K562 (cell line): ENCODE data around the gene GPR32. TPM values are rescaled to one million over a fixed set of nuclear protein-coding genes. Genes with fewer than 3 reads are reported as not detected.

Source experiments
- ATAC-seq: fragments of 200-7000 bp; cut with Tn5 transposase; 3 replicates; pipeline ENCODE4 v1.9.1; 2020; ENCODE audit warnings: moderate library complexity
- BruUV-seq: library from RNA; stranded (reverse); fragments of 400-500 nt; replicated peaks from 2 replicates; lab custom pipeline; 2021; lab: Mats Ljungman, UMichigan
- CTCF ChIA-PET: fragments of 300-600 bp; formaldehyde crosslinking; extraction: SDS; loops from one replicate; lab custom pipeline; 2021; ENCODE audit warnings: low intra/inter-chr PET ratio; lab: Yijun Ruan, JAX
- POLR2A ChIA-PET: fragments of 300-600, 350-650 bp; sonication (Branson Sonifier 250); formaldehyde crosslinking; extraction: SDS; loops from one replicate; lab custom pipeline; 2021; ENCODE audit warnings: antibody characterized with exemption, inconsistent platforms; lab: Yijun Ruan, JAX
- DNase-seq, 4 experiments: peaks; one replicate each; pipeline versions ENCODE4 v3.0.0 to v3.0.0-alpha.2; 2011 to 2018; ENCODE audit warnings: low spot score in 3 of 4, mixed read lengths in 3 of 4; ENCODE audit errors: extremely low read depth in 1 of 4
- FAIRE-seq: peaks from 2 replicates; lab custom pipeline; 2011; peaks lifted over from hg19 to GRCh38; lab: Jason Lieb, UNC
- H2AFZ ChIP-seq: 2 replicates; pipeline ENCODE4 v1.6.0; 2011; ENCODE audit warnings: low read depth, low read length, control low read depth, inconsistent platforms
- H3K27ac ChIP-seq: fragments of 200-600 bp; 3 replicates; pipeline ENCODE4 v1.8.0; 2011; ENCODE audit warnings: low read depth, mild to moderate bottlenecking, control low read depth, inconsistent platforms, low read length, moderate library complexity, mixed read lengths; ENCODE audit errors: extremely low read depth
- H3K27me3 ChIP-seq, 2 experiments: fragments of 300-600 bp in 1 of 2; 2 replicates in 1 of 2; 3 replicates in 1 of 2; pipeline versions ENCODE4 v1.6.0 to v1.8.0; 2011; ENCODE audit warnings: inconsistent platforms in 2 of 2, low read length in 2 of 2, mild to moderate bottlenecking in 1 of 2, mixed read lengths in 1 of 2, moderate library complexity in 1 of 2; ENCODE audit not compliant: control insufficient read depth in 2 of 2, insufficient read depth in 2 of 2
- H3K36me3 ChIP-seq: fragments of 300-600 bp; 3 replicates; pipeline ENCODE4 v1.8.0; 2011; ENCODE audit warnings: mild to moderate bottlenecking, low read length, inconsistent platforms; ENCODE audit not compliant: control insufficient read depth, insufficient read depth
- H3K4me1 ChIP-seq, 2 experiments: fragments of 200-600 bp in 1 of 2; replicated peaks in 1 of 2; 2 replicates in 1 of 2; 3 replicates in 1 of 2; pipeline versions ENCODE4 v1.5.1 to v1.8.0; 2011; ENCODE audit warnings: inconsistent platforms in 2 of 2, low read length in 2 of 2, mild to moderate bottlenecking in 1 of 2, mixed read lengths in 1 of 2, moderate library complexity in 1 of 2; ENCODE audit not compliant: control insufficient read depth in 2 of 2, insufficient read depth in 2 of 2
- H3K4me2 ChIP-seq: 2 replicates; pipeline ENCODE4 v1.6.1; 2011; ENCODE audit warnings: low read length, control low read depth, inconsistent platforms, mixed read lengths; ENCODE audit not compliant: insufficient read depth
- H3K4me3 ChIP-seq: fragments of 200-600 bp; sonication (generic), shearing (Covaris generic); 2 replicates; pipeline ENCODE4 v1.5.1; 2016; ENCODE audit warnings: control low read depth, inconsistent platforms
- H3K79me2 ChIP-seq: fragments of 200-600 bp; 3 replicates; pipeline ENCODE4 v1.8.0; 2011; ENCODE audit warnings: low read length, inconsistent platforms; ENCODE audit not compliant: control insufficient read depth, insufficient read depth
- H3K9ac ChIP-seq, 2 experiments: 2 replicates each; pipeline versions ENCODE4 v1.6.0 to v1.6.1; 2011; ENCODE audit warnings: low read depth in 2 of 2, low read length in 2 of 2, control low read depth in 1 of 2, inconsistent platforms in 1 of 2, mild to moderate bottlenecking in 1 of 2, mixed read lengths in 1 of 2; ENCODE audit not compliant: insufficient read depth in 1 of 2
- H3K9me1 ChIP-seq: one replicate; pipeline ENCODE4 v1.6.0; 2011; ENCODE audit warnings: inconsistent platforms, mild to moderate bottlenecking, low read length, moderate library complexity; ENCODE audit not compliant: control insufficient read depth, insufficient read depth
- H3K9me3 ChIP-seq: replicated peaks from 2 replicates; pipeline ENCODE4 v1.5.1; 2011; ENCODE audit warnings: low read depth, low read length, inconsistent platforms; ENCODE audit not compliant: control insufficient read depth, insufficient read depth
- H4K20me1 ChIP-seq: replicated peaks from 2 replicates; pipeline ENCODE4 v1.6.1; 2011; ENCODE audit warnings: low read length, inconsistent platforms, mixed read lengths; ENCODE audit not compliant: control insufficient read depth, insufficient read depth
- ZFX ChIP-seq: sonication (generic); formaldehyde crosslinking; IDR thresholded peaks from 2 replicates; pipeline ENCODE4 v1.8.0; 2022; ENCODE audit warnings: mild to moderate bottlenecking, missing genetic modification reagents, moderate library complexity
- ZKSCAN1 ChIP-seq: fragments of 150-350 bp; IDR thresholded peaks from 2 replicates; pipeline ENCODE4 v1.6.1; 2016; ENCODE audit warnings: low read depth, low read length
- ZNF79 ChIP-seq: fragments of 250-450 bp; sonication (Bioruptor Pico); IDR thresholded peaks from 2 replicates; pipeline ENCODE4 v1.4.0; 2020; ENCODE audit warnings: low read depth, mild to moderate bottlenecking, moderate library complexity
- WGBS: fragments of 100-300 bp; shearing (Covaris generic); methylation state at CpG from one replicate; pipeline ENCODE4 v1.1.6; 2016; ENCODE audit warnings: low coverage, mixed read lengths; ENCODE audit not compliant: insufficient coverage; ENCODE audit errors: missing lambda C conversion rate; 5-methylcytosine and 5-hydroxymethylcytosine counted together
- in situ Hi-C: fragments of 300-500 bp; cut with MboI; formaldehyde crosslinking; loops from 4 replicates; pipeline ENCODE4 v1.15.0; 2018; ENCODE audit warnings: inconsistent platforms, mixed read lengths
- intact Hi-C: fragments of 100-400 bp; cut with micrococcal nuclease; formaldehyde crosslinking; loops from 2 replicates; pipeline ENCODE4 v1.14.2; 2022
- polyA plus RNA-seq, 8 experiments: library from polyadenylated mRNA; depleted of rRNA in 4 of 8; stranded (reverse) in 5 of 8; unstranded in 3 of 8; fragments of >200 nt; fragmentation: Nextera tagmentation in 2 of 8; fragmentation: Illumina TruSeq in 1 of 8; extraction: Ambion mirVana in 2 of 8; extraction: Trizol in 1 of 8; gene quantifications; 2 replicates each; pipeline versions ENCODE4 v1.2.1 to v1.2.3, GENCODE V29; 2011 to 2014; ENCODE audit warnings: inconsistent platforms in 1 of 8, missing spikeins in 1 of 8
- total RNA-seq, 7 experiments: library from RNA; depleted of rRNA in 6 of 7; stranded (reverse); fragments of >200 nt in 6 of 7; fragmentation: Illumina TruSeq in 2 of 7; extraction: Trizol in 2 of 7; gene quantifications; 2 replicates each; pipeline versions ENCODE4 v1.2.1 to v1.2.3, GENCODE V29; 2011 to 2021; ENCODE audit warnings: low replicate concordance in 1 of 7

The GPR32 gene
- total and polyA plus RNA-seq, 9 of the 15 experiments (the other 6 are each of a cell fraction or from before 2014, with no cell fraction given) = not detected

DNA sequence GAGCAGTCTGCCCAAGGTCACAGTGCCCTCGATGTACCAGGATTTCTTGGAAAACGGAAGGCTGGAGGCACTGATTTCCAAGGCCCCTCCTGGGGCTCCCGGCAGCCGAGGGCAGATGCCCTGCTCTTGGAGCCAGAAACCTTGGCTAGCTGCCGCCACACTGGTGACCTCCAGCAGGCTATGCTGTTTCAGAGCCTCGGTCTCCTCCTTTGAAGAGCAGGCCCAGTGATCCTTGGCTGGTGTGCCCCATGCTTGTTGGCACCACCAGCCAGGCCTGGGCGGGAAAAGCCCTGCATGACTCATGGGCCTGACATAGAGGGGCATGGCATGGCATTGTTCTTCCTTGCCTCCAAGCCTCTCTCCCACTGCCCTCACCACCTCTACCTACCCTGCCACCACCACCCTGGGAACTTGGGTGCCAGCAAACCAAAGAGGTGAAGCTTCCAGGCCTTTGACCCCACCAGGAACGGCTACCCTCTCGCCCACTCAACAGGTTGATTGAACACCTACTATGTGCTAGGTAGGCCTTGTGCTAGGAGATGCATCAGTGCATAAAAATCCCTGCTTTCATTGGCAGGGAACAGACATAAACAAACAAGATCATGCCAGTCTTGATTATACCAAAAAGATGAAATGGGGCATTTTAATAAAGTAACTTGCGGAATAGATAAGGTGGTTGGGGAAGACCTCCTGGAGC, 48.7 kb upstream of the GPR32 start:
- 54% methylated on average over 10 of the region's 10 CpGs for WGBS
- in situ Hi-C loops (no loop called here), intact Hi-C loops (no loop called here)
- FAIRE-seq (no peak), ATAC-seq (no peak), DNase-seq (no peak)
- Histone ChIP-seq H2AFZ (no peak overlapping the region), H3K27me3 (peaks cover 6 to 11% of the 10 kb centered on the region in 2 experiments; a peak in 4 of 5 replicates), H3K79me2 (peaks cover 16% of the 10 kb centered on the region), H3K9ac (peak overlapping the region in 1 of 2 experiments; percentile 29; a peak in 1 of 4 replicates), H3K4me2 (no peak overlapping the region), H3K4me1 (peaks cover 17 to 74% of the 10 kb centered on the region in 2 experiments), H4K20me1 (peaks cover 5% of the 10 kb centered on the region; the same call in 1 of the 2 replicates), H3K36me3 (peaks cover under 1% of the 10 kb centered on the region; the same call in 1 of the 3 replicates), H3K4me3 (no peak overlapping the region), H3K9me1 (no peaks in the 10 kb centered on the region), H3K9me3 (no peaks in the 10 kb centered on the region), H3K27ac (no peak overlapping the region)
- BruUV-seq = no TSS peak
- TF ChIP-seq ZNF79 (CRISPR knock-in tag) (no peak), ZFX (0 out of 2 replicates have a peak, but pooled peaks have one; percentile 24), ZKSCAN1 (peak; percentile 95)
- CTCF ChIA-PET = no interaction called here
- POLR2A ChIA-PET = interaction anchor here (0.6 to 1.5 kb wide), 6 partner anchors 8 to 102 kb away, joined by 3 to 5 read pairs (median 3); no protein-coding TSS in a partner anchor
